HepG2 (cell line): ENCODE results near the gene PTPRM.

Experiments used
- CTCF ChIP-seq: sonication (generic); formaldehyde crosslinking; IDR thresholded peaks from 2 replicates; pipeline ENCODE4 v1.5.0; 2020; ENCODE audit warnings: mild to moderate bottlenecking, missing genetic modification reagents, moderate library complexity
- EP300 ChIP-seq, 3 experiments: sonication (generic) in 1 of 3; formaldehyde crosslinking in 1 of 3; IDR thresholded peaks; 2 replicates each; pipeline versions ENCODE4 v1.5.1 to v1.6.1; 2011 to 2020; ENCODE audit warnings: low read depth in 2 of 3, low read length in 2 of 3, borderline replicate concordance in 1 of 3, improper control_type of control experiment in 1 of 3, mild to moderate bottlenecking in 1 of 3, missing genetic modification reagents in 1 of 3, moderate library complexity in 1 of 3
- EZH2 ChIP-seq: conservative IDR thresholded peaks from 2 replicates; pipeline ENCODE4 v1.6.1; 2012; ENCODE audit warnings: mild to moderate bottlenecking, low read depth, low read length, moderate library complexity
- MTA1 ChIP-seq: sonication (generic); formaldehyde crosslinking; IDR thresholded peaks from 2 replicates; pipeline ENCODE4 v1.4.0; 2020; ENCODE audit warnings: missing genetic modification reagents, mild to moderate bottlenecking, borderline replicate concordance
- NFE2L2 ChIP-seq: fragments of 150-350 bp; IDR thresholded peaks from 2 replicates; pipeline ENCODE4 v1.6.1; 2014; ENCODE audit warnings: low read length
- NFIB ChIP-seq: sonication (generic); formaldehyde crosslinking; IDR thresholded peaks from 2 replicates; pipeline ENCODE4 v1.9.0; 2021; ENCODE audit warnings: missing genetic modification reagents, mild to moderate bottlenecking, borderline replicate concordance
- NFIC ChIP-seq: IDR thresholded peaks from 2 replicates; pipeline ENCODE4 v1.6.1; 2012; ENCODE audit warnings: mild to moderate bottlenecking, low read length, inconsistent platforms
- ZBTB38 ChIP-seq: sonication (generic); formaldehyde crosslinking; IDR thresholded peaks from 2 replicates; pipeline ENCODE4 v1.5.1; 2020; ENCODE audit warnings: mild to moderate bottlenecking, missing genetic modification reagents

GRCh38 chr18:7608174-7608550 is 41.0 kb downstream of the PTPRM start:
- TF ChIP-seq NFE2L2 (no peak), EP300 (IDR thresholded peaks at IDR 0.05; ENCODE audit: low read depth in 2 of 2, low read length in 2 of 2) (no peak), EP300 (CRISPR knock-in tag; IDR thresholded peaks at IDR 0.05; ENCODE audit: borderline replicate concordance) (no peak), MTA1 (CRISPR knock-in tag) (no peak), NFIC (no peak), EZH2 (no peak), NFIB (CRISPR knock-in tag) (no peak), CTCF (CRISPR knock-in tag) (no peak), ZBTB38 (CRISPR knock-in tag) (no peak)
